Kidney epithelial cell (primary cell): Measurements from ENCODE around the gene DNAJA1. TPM values are rescaled to one million over a fixed set of nuclear protein-coding genes. Genes with fewer than 3 reads are reported as not detected.
A peak's percentile ranks its signal among the peaks of the same experiment; 100 is the strongest.

Experiments
- DNase-seq: peaks from one replicate; pipeline ENCODE4 v3.0.0-alpha.2; 2010; ENCODE audit warnings: low read depth
- H3K27me3 ChIP-seq: 2 replicates; pipeline ENCODE4 v1.6.0; 2011; ENCODE audit warnings: low read length; ENCODE audit not compliant: control insufficient read depth, insufficient read depth
- H3K36me3 ChIP-seq: 2 replicates; pipeline ENCODE4 v1.5.1; 2011; ENCODE audit warnings: low read length; ENCODE audit not compliant: control insufficient read depth, insufficient read depth
- H3K4me3 ChIP-seq: 2 replicates; pipeline ENCODE4 v1.5.1; 2011; ENCODE audit warnings: low read depth, mild to moderate bottlenecking, control low read depth, low read length
- CTCF ChIP-seq: IDR thresholded peaks from 2 replicates; pipeline ENCODE4 v1.5.1; 2011; ENCODE audit warnings: mild to moderate bottlenecking, moderate library complexity, low read length, control low read depth, inconsistent platforms; ENCODE audit not compliant: insufficient read depth, poor library complexity, severe bottlenecking
- total RNA-seq: library from RNA; depleted of rRNA; stranded (reverse); fragments of >200 nt; gene quantifications from 2 replicates; pipeline ENCODE4 v1.2.3, GENCODE V29; 2015

The DNAJA1 gene
- total RNA-seq, 1 donor from 2014 or later, result 166 TPM

- Histone ChIP-seq H3K36me3 (no peaks in the 10 kb centered on the region), H3K4me3 (no peak overlapping the region), H3K27me3 (no peaks in the 10 kb centered on the region)
- TF ChIP-seq CTCF, result no peak
- peak; percentile 9 for DNase-seq
Observed at GRCh38 chr9:33042473-33042872, 17.4 kb downstream of the DNAJA1 start.

GRCh38 chr9:33043671-33044070 lies 18.6 kb downstream of the DNAJA1 start:
- no peaks in the 10 kb centered on the region for H3K36me3 ChIP-seq
- TF ChIP-seq CTCF, result no peak
- no peaks in the 10 kb centered on the region for H3K27me3 ChIP-seq
- peak overlapping the region; percentile 73 for H3K4me3 ChIP-seq
- no peak for DNase-seq

GRCh38 chr9:33044162-33044673 lies 19.1 kb downstream of the DNAJA1 start:
- Histone ChIP-seq H3K4me3 (peak overlapping the region; percentile 73), H3K36me3 (no peaks in the 10 kb centered on the region), H3K27me3 (no peaks in the 10 kb centered on the region)
- DNase-seq, result peak; percentile 70
- no peak for TF ChIP-seq CTCF

- Histone ChIP-seq H3K27me3 (no peaks in the 10 kb centered on the region), H3K36me3 (no peaks in the 10 kb centered on the region), H3K4me3 (peak overlapping the region; percentile 73)
- TF ChIP-seq CTCF, result peak; percentile 57
- no peak for DNase-seq
Observed at GRCh38 chr9:33044677-33045282, 19.7 kb downstream of the DNAJA1 start.

- no peak for DNase-seq
- H3K27me3 ChIP-seq, result no peaks in the 10 kb centered on the region
- TF ChIP-seq CTCF, result no peak
- H3K36me3 ChIP-seq, result no peaks in the 10 kb centered on the region
- H3K4me3 ChIP-seq, result no peak overlapping the region
Observed at GRCh38 chr9:33046061-33046460, 21.0 kb downstream of the DNAJA1 start.

GRCh38 chr9:33048054-33048465 lies 23.0 kb downstream of the DNAJA1 start:
- Histone ChIP-seq H3K36me3 (peaks cover 1% of the 10 kb centered on the region), H3K27me3 (no peaks in the 10 kb centered on the region), H3K4me3 (no peak overlapping the region)
- TF ChIP-seq CTCF, result no peak
- DNase-seq, result no peak
